Adrenal gland (tissue), 12 donors: ENCODE results near the gene PSMB1. TPM values are rescaled to one million over a fixed set of nuclear protein-coding genes. Genes with fewer than 3 reads are reported as not detected.

Experiments
- DNase-seq, 7 donors: peaks; one replicate each; pipeline ENCODE4 v3.0.0-alpha.2; 2019 to 2020
- H3K27ac ChIP-seq, 5 donors: fragments of 200-600 bp; sonication (generic) in 4 of 5; 1 replicate in 3 of 5; 2 replicates in 2 of 5; pipeline versions ENCODE4 v1.5.1 to v1.8.0; 2016 to 2020; ENCODE audit warnings: mild to moderate bottlenecking in 1 of 5
- H3K27me3 ChIP-seq: fragments of 200-600 bp; 2 replicates; pipeline ENCODE4 v1.8.0; 2021
- H3K36me3 ChIP-seq, 2 donors: fragments of 200-600 bp; replicated peaks in 1 of 2; 1 replicate in 1 of 2; 2 replicates in 1 of 2; pipeline versions ENCODE4 v1.5.1 to v1.8.0; 2018 to 2022
- H3K4me1 ChIP-seq, 2 donors: fragments of 200-600 bp; replicated peaks in 1 of 2; 1 replicate in 1 of 2; 2 replicates in 1 of 2; pipeline versions ENCODE4 v1.5.1 to v1.8.0; 2018 to 2021
- H3K4me3 ChIP-seq, 4 donors: fragments of 200-600 bp; sonication (generic) in 3 of 4; one replicate each; pipeline ENCODE4 v1.5.1; 2016 to 2018
- H3K9me3 ChIP-seq, 3 donors: fragments of 200-600 bp; sonication (generic) in 1 of 3; replicated peaks in 1 of 3; 1 replicate in 2 of 3; 2 replicates in 1 of 3; pipeline versions ENCODE4 v1.5.1 to v1.8.0; 2016 to 2021
- CTCF ChIP-seq, 6 experiments: fragments of 450-650 bp in 4 of 6; fragments of 200-600 bp in 2 of 6; sonication (generic) in 1 of 6; IDR thresholded peaks; 1 replicate in 5 of 6; 2 replicates in 1 of 6; pipeline versions ENCODE4 v1.5.1 to v1.8.0; 2016 to 2021; ENCODE audit warnings: antibody characterized with exemption in 6 of 6, mild to moderate bottlenecking in 2 of 6, moderate library complexity in 1 of 6
- POLR2A ChIP-seq, 2 donors: fragments of 450-650 bp; IDR thresholded peaks; one replicate each; pipeline ENCODE4 v1.6.1; 2017; ENCODE audit warnings: antibody characterized with exemption in 2 of 2, mild to moderate bottlenecking in 2 of 2, moderate library complexity in 1 of 2
- WGBS, 4 donors: extraction: QIAGEN DNeasy Blood & Tissue Kit in 2 of 4; methylation state at CpG; one replicate each; pipeline versions ENCODE4 v1.1.5 to v1.1.7; 2013 to 2017; 5-methylcytosine and 5-hydroxymethylcytosine counted together
- intact Hi-C, 2 donors: fragments of 100-400 bp; cut with DNase I; formaldehyde crosslinking; loops; one replicate each; pipeline versions ENCODE4 v1.14.1 to v1.15.0; 2022 to 2023
- polyA plus RNA-seq, 3 donors: library from polyadenylated mRNA; stranded (reverse); fragments of 200-250 nt in 2 of 3; fragments of 350-450 nt in 1 of 3; fragmentation: Illumina TruSeq in 1 of 3; extraction: RNeasy Lipid Tissue Mini Kit (QIAGEN cat#74804) in 1 of 3; gene quantifications; one replicate each; pipeline ENCODE4 v1.2.3, GENCODE V29; 2013 to 2014
- total RNA-seq, 9 donors: library from RNA; depleted of rRNA in 4 of 9; stranded (reverse); fragments of >200 nt in 4 of 9; fragments of 120-200 nt in 1 of 9; fragmentation: NEBNext Ultra II Directional in 1 of 9; extraction: Animal tissue kit (Norgen Biotek cat#: 25700) in 1 of 9; gene quantifications; one replicate each; pipeline versions ENCODE4 v1.1.0 to v1.2.4, GENCODE V29; 2013 to 2023
- donor health status: healthy with polysubstance abuse.
- donor health status: Bipolar disorder and iron deficiency.
- donor health status: DM: yes; HTN: yes; CAD: no.
- donor health status: DM: no; HTN: no; CAD: no.
- donor health status: DM: no; HTN: no; CAD: no.
- donor health status: DM: yes; HTN: yes; CAD: no.

PSMB1 gene
- total and polyA plus RNA-seq, 12 donors, result 129 to 442 (median 191) TPM

GRCh38 chr6:170564936-170565530 lies 11.9 kb upstream of the PSMB1 start:
- intact Hi-C loops, result no loop called here
- WGBS, 4 donors, result 96 to 100% (median 98%) methylated on average over 7 to 8 of the region's 8 CpGs

GRCh38 chr6:170561555-170561954 lies 8.4 kb upstream of the PSMB1 start:
- H3K27me3 ChIP-seq, result no peaks in the 10 kb centered on the region
- H3K36me3 ChIP-seq, result peaks cover 0 to 49% of the 10 kb centered on the region in 2 donors
- no peak for TF ChIP-seq CTCF (IDR thresholded peaks at IDR 0.05)
- TF ChIP-seq POLR2A (IDR thresholded peaks at IDR 0.05), result no peak
- WGBS, 4 donors, result 88 to 97% (median 93%) methylated on average over 4 of the region's 4 CpGs
- H3K9me3 ChIP-seq, result no peaks in the 10 kb centered on the region
- DNase-seq, result no peak
- peaks cover 0 to under 1% of the 10 kb centered on the region in 2 donors for H3K4me1 ChIP-seq
- no peak overlapping the region for H3K27ac ChIP-seq
- intact Hi-C loops, result no loop called here
- H3K4me3 ChIP-seq, result no peak overlapping the region

More at GRCh38 chr6:170564936-170565530, 11.9 kb upstream of the PSMB1 start:
- no peak for TF ChIP-seq POLR2A (IDR thresholded peaks at IDR 0.05)
- no peak for TF ChIP-seq CTCF (IDR thresholded peaks at IDR 0.05)
- no peaks in the 10 kb centered on the region for H3K9me3 ChIP-seq
- H3K4me3 ChIP-seq, result no peak overlapping the region
- peaks cover 0 to 64% of the 10 kb centered on the region in 2 donors for H3K36me3 ChIP-seq
- no peak overlapping the region for H3K27ac ChIP-seq
- DNase-seq, result no peak
- H3K4me1 ChIP-seq, result no peaks in the 10 kb centered on the region
- no peaks in the 10 kb centered on the region for H3K27me3 ChIP-seq

GRCh38 chr6:170555305-170555704 lies 2.2 kb upstream of the PSMB1 start:
- Histone ChIP-seq H3K9me3 (no peaks in the 10 kb centered on the region), H3K4me3 (peak overlapping the region in 1 of 4 donors; percentile 92), H3K27me3 (no peaks in the 10 kb centered on the region), H3K36me3 (peaks cover 0 to 8% of the 10 kb centered on the region in 2 donors), H3K27ac (no peak overlapping the region), H3K4me1 (peaks cover 16 to 37% of the 10 kb centered on the region in 2 donors)
- WGBS, 4 donors, result 45 to 57% (median 55%) methylated on average over 3 of the region's 3 CpGs
- intact Hi-C loops, result no loop called here
- TF ChIP-seq CTCF (IDR thresholded peaks at IDR 0.05), result no peak
- no peak for TF ChIP-seq POLR2A (IDR thresholded peaks at IDR 0.05)
- DNase-seq, result no peak

- TF ChIP-seq POLR2A (IDR thresholded peaks at IDR 0.05) (no peak), CTCF (IDR thresholded peaks at IDR 0.05) (no peak)
- peak overlapping the region; percentile 49 to 98 (median 94) for H3K27ac ChIP-seq
- no peaks in the 10 kb centered on the region for H3K9me3 ChIP-seq
- 0 to 2% (median 0%) methylated on average over 7 of the region's 7 CpGs for WGBS, 4 donors
- no peaks in the 10 kb centered on the region for H3K27me3 ChIP-seq
- peaks cover 0 to 8% of the 10 kb centered on the region in 2 donors for H3K36me3 ChIP-seq
- intact Hi-C loops, result no loop called here
- no peak for DNase-seq
- H3K4me3 ChIP-seq, result peak overlapping the region; percentile 41 to 92 (median 82)
- H3K4me1 ChIP-seq, result peaks cover 16 to 42% of the 10 kb centered on the region in 2 donors
Measured at GRCh38 chr6:170554796-170555137, 1.7 kb upstream of the PSMB1 start.
